H1 (cell line): ENCODE results near the gene RABL6. TPM values are rescaled to one million over a fixed set of nuclear protein-coding genes. Genes with fewer than 3 reads are reported as not detected.

Experiments
- CEBPB ChIP-seq: IDR thresholded peaks from 2 replicates; pipeline ENCODE4 v1.6.1; 2012; ENCODE audit warnings: low read depth, low read length
- E2F6 ChIP-seq: IDR thresholded peaks from 2 replicates; pipeline ENCODE4 v1.6.1; 2012; ENCODE audit warnings: inconsistent platforms
- KDM1A ChIP-seq: fragments of 200-600, 300-600 bp; sonication (generic); IDR thresholded peaks from 2 replicates; pipeline ENCODE4 v1.7.1; 2016; ENCODE audit warnings: mild to moderate bottlenecking, low read length, borderline replicate concordance
- KDM4A ChIP-seq: IDR thresholded peaks from one replicate; pipeline ENCODE4 v1.7.1; 2012; ENCODE audit warnings: low read depth, mild to moderate bottlenecking, moderate library complexity, low read length, inconsistent platforms; ENCODE audit not compliant: severe bottlenecking
- RNF2 ChIP-seq: fragments of 200-900, 300-1000 bp; sonication (generic); IDR thresholded peaks from 2 replicates; pipeline ENCODE4 v1.7.1; 2016; ENCODE audit warnings: borderline replicate concordance, low read depth, mild to moderate bottlenecking, antibody characterized with exemption, low read length; ENCODE audit not compliant: poor library complexity, severe bottlenecking; ENCODE audit errors: missing control alignments
- TAF1 ChIP-seq: IDR thresholded peaks from 2 replicates; pipeline ENCODE4 v1.6.1; 2011; ENCODE audit warnings: mild to moderate bottlenecking, low read depth, low read length
- polyA plus RNA-seq, 7 experiments: library from polyadenylated mRNA; depleted of rRNA in 3 of 7; stranded (reverse) in 5 of 7; unstranded in 2 of 7; fragments of >200 nt in 5 of 7; fragments of 200-250 nt in 2 of 7; gene quantifications; 1 replicate in 5 of 7; 2 replicates in 1 of 7; 4 replicates in 1 of 7; pipeline versions ENCODE4 v1.2.1 to v1.2.3, GENCODE V29; 2011 to 2013; ENCODE audit warnings: missing spikeins in 2 of 7, mixed read lengths in 2 of 7
- total RNA-seq: library from RNA; stranded (reverse); fragmentation: NEBNext Ultra II Directional; extraction: Animal tissue kit (Norgen Biotek cat#: 25700); gene quantifications from 2 replicates; pipeline ENCODE4 v1.2.1, GENCODE V29; 2021
- TF ChIP-seq, protein P1 (sequence below): fragments of 300-600 bp; sonication (generic); IDR thresholded peaks from 2 replicates; pipeline ENCODE4 v1.7.1; 2012; ENCODE audit warnings: low read length, moderate library complexity, mild to moderate bottlenecking, inconsistent platforms; ENCODE audit not compliant: insufficient replicate concordance

The RABL6 gene
- total and polyA plus RNA-seq, 2 of the 8 experiments (the other 6 are each of a cell fraction or from before 2014, with no cell fraction given): 70.1 to 130 TPM

- TF ChIP-seq, protein P1, sequence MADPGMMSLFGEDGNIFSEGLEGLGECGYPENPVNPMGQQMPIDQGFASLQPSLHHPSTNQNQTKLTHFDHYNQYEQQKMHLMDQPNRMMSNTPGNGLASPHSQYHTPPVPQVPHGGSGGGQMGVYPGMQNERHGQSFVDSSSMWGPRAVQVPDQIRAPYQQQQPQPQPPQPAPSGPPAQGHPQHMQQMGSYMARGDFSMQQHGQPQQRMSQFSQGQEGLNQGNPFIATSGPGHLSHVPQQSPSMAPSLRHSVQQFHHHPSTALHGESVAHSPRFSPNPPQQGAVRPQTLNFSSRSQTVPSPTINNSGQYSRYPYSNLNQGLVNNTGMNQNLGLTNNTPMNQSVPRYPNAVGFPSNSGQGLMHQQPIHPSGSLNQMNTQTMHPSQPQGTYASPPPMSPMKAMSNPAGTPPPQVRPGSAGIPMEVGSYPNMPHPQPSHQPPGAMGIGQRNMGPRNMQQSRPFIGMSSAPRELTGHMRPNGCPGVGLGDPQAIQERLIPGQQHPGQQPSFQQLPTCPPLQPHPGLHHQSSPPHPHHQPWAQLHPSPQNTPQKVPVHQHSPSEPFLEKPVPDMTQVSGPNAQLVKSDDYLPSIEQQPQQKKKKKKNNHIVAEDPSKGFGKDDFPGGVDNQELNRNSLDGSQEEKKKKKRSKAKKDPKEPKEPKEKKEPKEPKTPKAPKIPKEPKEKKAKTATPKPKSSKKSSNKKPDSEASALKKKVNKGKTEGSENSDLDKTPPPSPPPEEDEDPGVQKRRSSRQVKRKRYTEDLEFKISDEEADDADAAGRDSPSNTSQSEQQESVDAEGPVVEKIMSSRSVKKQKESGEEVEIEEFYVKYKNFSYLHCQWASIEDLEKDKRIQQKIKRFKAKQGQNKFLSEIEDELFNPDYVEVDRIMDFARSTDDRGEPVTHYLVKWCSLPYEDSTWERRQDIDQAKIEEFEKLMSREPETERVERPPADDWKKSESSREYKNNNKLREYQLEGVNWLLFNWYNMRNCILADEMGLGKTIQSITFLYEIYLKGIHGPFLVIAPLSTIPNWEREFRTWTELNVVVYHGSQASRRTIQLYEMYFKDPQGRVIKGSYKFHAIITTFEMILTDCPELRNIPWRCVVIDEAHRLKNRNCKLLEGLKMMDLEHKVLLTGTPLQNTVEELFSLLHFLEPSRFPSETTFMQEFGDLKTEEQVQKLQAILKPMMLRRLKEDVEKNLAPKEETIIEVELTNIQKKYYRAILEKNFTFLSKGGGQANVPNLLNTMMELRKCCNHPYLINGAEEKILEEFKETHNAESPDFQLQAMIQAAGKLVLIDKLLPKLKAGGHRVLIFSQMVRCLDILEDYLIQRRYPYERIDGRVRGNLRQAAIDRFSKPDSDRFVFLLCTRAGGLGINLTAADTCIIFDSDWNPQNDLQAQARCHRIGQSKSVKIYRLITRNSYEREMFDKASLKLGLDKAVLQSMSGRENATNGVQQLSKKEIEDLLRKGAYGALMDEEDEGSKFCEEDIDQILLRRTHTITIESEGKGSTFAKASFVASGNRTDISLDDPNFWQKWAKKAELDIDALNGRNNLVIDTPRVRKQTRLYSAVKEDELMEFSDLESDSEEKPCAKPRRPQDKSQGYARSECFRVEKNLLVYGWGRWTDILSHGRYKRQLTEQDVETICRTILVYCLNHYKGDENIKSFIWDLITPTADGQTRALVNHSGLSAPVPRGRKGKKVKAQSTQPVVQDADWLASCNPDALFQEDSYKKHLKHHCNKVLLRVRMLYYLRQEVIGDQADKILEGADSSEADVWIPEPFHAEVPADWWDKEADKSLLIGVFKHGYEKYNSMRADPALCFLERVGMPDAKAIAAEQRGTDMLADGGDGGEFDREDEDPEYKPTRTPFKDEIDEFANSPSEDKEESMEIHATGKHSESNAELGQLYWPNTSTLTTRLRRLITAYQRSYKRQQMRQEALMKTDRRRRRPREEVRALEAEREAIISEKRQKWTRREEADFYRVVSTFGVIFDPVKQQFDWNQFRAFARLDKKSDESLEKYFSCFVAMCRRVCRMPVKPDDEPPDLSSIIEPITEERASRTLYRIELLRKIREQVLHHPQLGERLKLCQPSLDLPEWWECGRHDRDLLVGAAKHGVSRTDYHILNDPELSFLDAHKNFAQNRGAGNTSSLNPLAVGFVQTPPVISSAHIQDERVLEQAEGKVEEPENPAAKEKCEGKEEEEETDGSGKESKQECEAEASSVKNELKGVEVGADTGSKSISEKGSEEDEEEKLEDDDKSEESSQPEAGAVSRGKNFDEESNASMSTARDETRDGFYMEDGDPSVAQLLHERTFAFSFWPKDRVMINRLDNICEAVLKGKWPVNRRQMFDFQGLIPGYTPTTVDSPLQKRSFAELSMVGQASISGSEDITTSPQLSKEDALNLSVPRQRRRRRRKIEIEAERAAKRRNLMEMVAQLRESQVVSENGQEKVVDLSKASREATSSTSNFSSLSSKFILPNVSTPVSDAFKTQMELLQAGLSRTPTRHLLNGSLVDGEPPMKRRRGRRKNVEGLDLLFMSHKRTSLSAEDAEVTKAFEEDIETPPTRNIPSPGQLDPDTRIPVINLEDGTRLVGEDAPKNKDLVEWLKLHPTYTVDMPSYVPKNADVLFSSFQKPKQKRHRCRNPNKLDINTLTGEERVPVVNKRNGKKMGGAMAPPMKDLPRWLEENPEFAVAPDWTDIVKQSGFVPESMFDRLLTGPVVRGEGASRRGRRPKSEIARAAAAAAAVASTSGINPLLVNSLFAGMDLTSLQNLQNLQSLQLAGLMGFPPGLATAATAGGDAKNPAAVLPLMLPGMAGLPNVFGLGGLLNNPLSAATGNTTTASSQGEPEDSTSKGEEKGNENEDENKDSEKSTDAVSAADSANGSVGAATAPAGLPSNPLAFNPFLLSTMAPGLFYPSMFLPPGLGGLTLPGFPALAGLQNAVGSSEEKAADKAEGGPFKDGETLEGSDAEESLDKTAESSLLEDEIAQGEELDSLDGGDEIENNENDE: no peak
- TF ChIP-seq CEBPB (no peak), TAF1 (no peak), KDM1A (no peak), KDM4A (no peak), E2F6 (no peak), RNF2 (no peak)
Measured at GRCh38 chr9:136803551-136804508, 3.9 kb upstream of the RABL6 start (continued).
